Lower leg skin (tissue), 4 donors: ENCODE measurements around the gene SMPD3. TPM values are rescaled to one million over a fixed set of nuclear protein-coding genes. Genes with fewer than 3 reads are reported as not detected.

Experiments
- DNase-seq, 2 donors: peaks; one replicate each; pipeline ENCODE4 v3.0.0-alpha.2; 2019; ENCODE audit warnings: low spot score in 2 of 2
- H3K4me3 ChIP-seq: fragments of 200-600 bp; sonication (generic); 2 replicates; pipeline ENCODE4 v1.5.1; 2017; ENCODE audit warnings: mild to moderate bottlenecking, low read depth; ENCODE audit not compliant: poor library complexity, severe bottlenecking
- CTCF ChIP-seq, 3 donors: fragments of 450-650 bp; IDR thresholded peaks; one replicate each; pipeline ENCODE4 v1.5.1; 2016; ENCODE audit warnings: antibody characterized with exemption in 3 of 3, mild to moderate bottlenecking in 3 of 3, moderate library complexity in 2 of 3
- POLR2A ChIP-seq, 2 donors: fragments of 450-650 bp; IDR thresholded peaks; one replicate each; pipeline ENCODE4 v1.6.1; 2016 to 2017; ENCODE audit warnings: antibody characterized with exemption in 2 of 2, mild to moderate bottlenecking in 1 of 2, moderate library complexity in 1 of 2
- WGBS, 2 donors: methylation state at CpG; one replicate each; pipeline ENCODE4 v1.1.5; 2018; 5-methylcytosine and 5-hydroxymethylcytosine counted together
- intact Hi-C: fragments of 100-400 bp; cut with DNase I; formaldehyde crosslinking; loops from one replicate; pipeline ENCODE4 v1.15.0; 2023; ENCODE audit warnings: low total_unique reads
- total RNA-seq, 4 donors: library from RNA; depleted of rRNA; stranded (reverse); fragments of >200 nt; gene quantifications; one replicate each; pipeline ENCODE4 v1.1.0, GENCODE V29; 2016

The SMPD3 gene
- total RNA-seq, 4 donors from 2014 or later, result 30.2 to 135 (median 58.3) TPM

- no peak for DNase-seq
- WGBS, 2 donors, result 78 to 85% methylated on average over 11 of the region's 11 CpGs
- intact Hi-C loops, result no loop called here
- H3K4me3 ChIP-seq, result no peak overlapping the region
- TF ChIP-seq CTCF (IDR thresholded peaks at IDR 0.05), result no peak
- TF ChIP-seq POLR2A (IDR thresholded peaks at IDR 0.05), result no peak
Observed at GRCh38 chr16:68344252-68344651, 104.1 kb downstream of the SMPD3 start.

DNA sequence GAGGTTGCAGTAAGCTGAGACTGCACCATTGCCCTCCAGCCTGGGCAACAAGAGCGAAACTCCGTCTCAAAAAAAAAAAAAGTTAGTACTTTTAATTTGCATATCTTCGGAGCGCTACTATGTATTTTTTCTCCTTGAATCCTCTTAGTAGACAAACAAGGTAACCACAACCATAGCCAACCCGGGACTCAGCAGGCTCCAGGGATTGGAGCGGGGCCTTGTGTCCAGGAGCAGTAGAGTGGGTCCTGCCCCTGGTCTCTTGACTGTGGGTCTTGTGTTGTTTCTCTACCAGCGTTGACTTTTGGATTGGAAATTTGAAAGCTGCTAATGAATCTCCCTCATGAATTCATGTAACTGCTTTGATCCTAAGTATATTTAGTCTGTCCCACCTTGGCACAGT is 105.2 kb downstream of the SMPD3 start:
- TF ChIP-seq CTCF (IDR thresholded peaks at IDR 0.05), result no peak
- no peak for TF ChIP-seq POLR2A (IDR thresholded peaks at IDR 0.05)
- 94 to 95% methylated on average over 7 of the region's 7 CpGs for WGBS, 2 donors
- DNase-seq, result no peak
- no peak overlapping the region for H3K4me3 ChIP-seq
- intact Hi-C loops, result no loop called here

DNA sequence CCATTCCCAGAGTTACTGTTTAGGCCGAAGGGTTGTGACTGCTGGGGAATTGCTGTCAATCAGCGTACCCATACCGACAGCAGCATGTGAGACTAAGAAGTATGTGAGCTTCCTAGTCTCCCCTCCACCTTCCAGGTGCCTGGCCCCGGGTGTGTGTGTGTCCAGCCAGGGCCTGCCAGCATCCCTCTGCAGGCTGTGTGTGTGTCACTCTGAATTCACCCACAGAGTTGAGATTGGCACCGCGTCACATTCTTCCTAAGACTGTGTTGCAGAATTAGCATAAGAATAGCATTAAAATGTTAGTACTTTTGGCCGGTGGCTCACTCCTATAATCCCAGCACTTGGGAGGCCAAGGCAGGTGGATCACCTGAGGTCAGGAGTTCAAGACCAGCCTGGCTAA is 105.7 kb downstream of the SMPD3 start:
- intact Hi-C loops, result no loop called here
- TF ChIP-seq POLR2A (IDR thresholded peaks at IDR 0.05) (no peak), CTCF (IDR thresholded peaks at IDR 0.05) (no peak)
- 86 to 93% methylated on average over 7 of the region's 7 CpGs for WGBS, 2 donors

DNA sequence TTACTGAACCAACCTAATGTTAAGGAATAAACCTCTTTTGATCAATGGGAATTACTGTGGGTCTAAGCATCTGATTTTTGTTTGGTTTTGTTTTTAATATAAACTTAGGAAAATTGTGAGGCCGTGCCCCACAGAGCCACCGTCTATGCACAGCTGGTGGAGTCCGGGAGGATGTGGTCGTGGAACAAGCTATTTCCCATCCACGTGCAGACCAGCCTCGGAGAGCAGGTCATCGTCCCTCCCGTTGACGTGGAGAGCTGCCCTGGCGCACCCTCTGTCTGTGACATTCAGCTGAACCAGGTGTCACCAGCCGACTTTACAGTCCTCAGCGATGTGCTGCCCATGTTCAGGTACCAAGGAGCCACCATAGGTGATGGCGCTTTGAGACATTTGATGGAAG is 109.1 kb downstream of the SMPD3 start:
- WGBS, 2 donors, result 92 to 94% methylated on average over 13 of the region's 13 CpGs
- intact Hi-C loops, result no loop called here
- H3K4me3 ChIP-seq, result no peak overlapping the region
- DNase-seq, result no peak
- TF ChIP-seq POLR2A (IDR thresholded peaks at IDR 0.05) (no peak), CTCF (IDR thresholded peaks at IDR 0.05) (no peak)

More for the DNA sequence above, 105.7 kb downstream of the SMPD3 start:
- H3K4me3 ChIP-seq, result no peak overlapping the region
- no peak for DNase-seq

GRCh38 chr16:68338326-68339119 is 109.8 kb downstream of the SMPD3 start:
- DNase-seq, result no peak
- 93 to 95% methylated on average over 16 of the region's 16 CpGs for WGBS, 2 donors
- TF ChIP-seq CTCF (IDR thresholded peaks at IDR 0.05), result no peak
- TF ChIP-seq POLR2A (IDR thresholded peaks at IDR 0.05), result no peak
- intact Hi-C loops, result no loop called here
- no peak overlapping the region for H3K4me3 ChIP-seq

DNA sequence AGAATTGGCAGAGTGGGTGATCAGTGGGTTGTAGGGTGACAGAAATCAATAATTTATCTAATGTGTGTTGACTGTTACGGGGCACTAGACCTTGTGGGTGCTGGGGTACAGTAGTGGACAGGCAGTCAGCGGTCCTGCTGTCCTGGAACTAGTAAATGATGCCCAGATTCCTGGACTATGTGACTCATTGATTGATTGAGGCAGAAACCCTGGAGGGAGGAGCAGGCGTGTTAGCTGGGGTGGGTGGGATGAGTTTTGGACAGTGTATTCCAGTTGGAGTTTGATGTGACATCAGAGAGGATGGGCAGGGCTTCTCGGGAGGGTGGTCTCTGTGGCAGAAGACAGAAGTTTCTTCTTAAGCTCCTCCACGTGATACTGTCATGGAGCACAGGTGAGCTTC is 113.1 kb downstream of the SMPD3 start:
- WGBS, 2 donors, result 83% methylated on average over 5 of the region's 5 CpGs

More for the DNA sequence above, 113.1 kb downstream of the SMPD3 start:
- H3K4me3 ChIP-seq, result no peak overlapping the region
- TF ChIP-seq CTCF (IDR thresholded peaks at IDR 0.05) (no peak), POLR2A (IDR thresholded peaks at IDR 0.05) (no peak)
- intact Hi-C loops, result no loop called here
- no peak for DNase-seq
